Activated T-cell treated with anti-CD3 and anti-CD28 coated beads for 1 hour (primary cell): ENCODE measurements around the gene MPZL2.
"Not testable (repeated sequence)": the region's sequence is repeated elsewhere in the genome, so short reads cannot be mapped to it uniquely, and the experiment has no call there.

Experiments
- DNase-seq: peaks from one replicate; pipeline ENCODE4 v3.0.0-alpha.2; 2020; ENCODE audit warnings: low read depth

Gene MPZL2

DNA sequence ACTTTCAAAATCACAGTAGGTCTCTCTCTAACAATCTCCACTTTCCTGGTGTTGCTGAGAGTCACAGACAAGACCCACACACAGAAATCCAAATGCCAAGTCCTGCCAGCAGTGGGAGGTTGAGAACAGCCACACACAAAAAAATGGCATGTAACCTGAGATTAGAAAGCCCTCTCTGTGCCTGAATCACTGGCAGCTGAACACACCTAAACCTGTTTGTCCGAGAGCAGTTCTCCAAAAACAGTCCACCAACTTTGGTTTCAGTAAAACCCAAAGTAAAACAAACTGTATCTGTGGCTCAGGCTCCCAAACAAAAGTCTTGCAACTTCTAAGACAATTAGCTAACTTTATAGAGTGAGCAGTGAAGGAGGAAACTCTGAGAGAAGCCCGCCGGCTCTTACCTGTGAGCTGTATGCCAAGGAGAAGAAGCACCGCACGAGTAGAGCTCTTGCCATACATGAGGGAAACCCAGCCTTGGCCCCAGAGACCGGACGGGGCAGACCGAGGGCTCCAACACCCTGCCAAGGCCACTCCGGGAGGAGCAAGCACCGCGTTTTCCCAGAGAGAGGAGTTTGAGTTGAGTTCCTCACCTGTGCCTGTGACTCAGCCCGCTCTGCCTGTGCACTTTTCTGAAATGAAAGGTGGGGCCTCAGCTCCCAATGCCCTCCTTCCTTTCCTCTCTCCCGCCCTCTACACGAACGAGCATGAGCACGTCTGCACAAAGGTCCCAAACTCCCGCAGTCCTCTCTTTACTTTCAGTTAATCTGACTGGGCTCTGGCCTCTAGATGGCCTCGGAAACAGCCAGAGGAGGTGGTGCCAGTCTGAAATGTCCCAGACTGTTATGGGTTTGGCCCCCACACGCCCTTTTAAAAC lies at the start of gene MPZL2:
Gene MPZL2, minus strand, starts transcription at position 603 of the 874 bp plus-strand sequence. Its CDS starts 144 bp downstream, at position 459.
- DNase-seq = no peak

GRCh38 chr11:118313242-118313641 lies 49.1 kb upstream of the MPZL2 start:
- DNase-seq = no peak

DNA sequence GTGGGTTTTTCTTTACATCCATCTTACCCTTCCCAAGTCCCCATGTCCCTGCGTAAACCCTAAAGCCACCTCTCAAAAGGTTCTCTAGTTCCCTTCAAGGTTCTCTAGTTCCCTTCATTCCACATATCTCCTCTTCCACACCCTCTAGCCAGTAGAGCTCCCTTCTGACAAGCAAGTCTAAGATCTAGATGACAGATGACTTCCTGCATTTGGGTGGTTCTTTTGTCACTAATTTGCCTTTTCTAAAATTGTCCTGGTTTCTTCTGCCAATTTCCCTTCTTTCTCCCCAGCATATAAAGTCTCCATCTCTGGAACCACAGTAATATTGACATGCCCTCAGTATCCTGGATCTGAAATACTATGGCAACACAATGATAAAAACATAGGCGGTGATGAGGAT lies 48.2 kb upstream of the MPZL2 start:
- no peak for DNase-seq

DNA sequence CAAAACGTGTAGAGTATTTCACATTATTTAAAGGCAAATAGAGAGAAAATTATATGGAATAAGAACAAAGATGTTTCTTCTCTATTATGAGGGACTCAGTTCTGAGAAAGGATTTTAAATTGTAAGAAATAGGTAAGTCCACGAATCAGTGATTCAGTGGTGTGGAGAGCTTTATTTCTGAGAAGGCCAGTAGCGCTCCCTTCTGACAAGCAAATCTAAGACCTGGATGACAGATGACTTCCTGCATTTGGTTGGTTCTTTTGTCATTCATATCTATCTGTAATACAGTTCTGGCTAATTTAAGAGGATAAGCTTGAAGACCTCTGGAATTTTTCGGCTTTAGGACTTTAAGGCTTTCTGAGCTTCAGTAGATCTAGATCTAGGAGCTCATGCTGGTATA lies 47.4 kb upstream of the MPZL2 start:
- no peak for DNase-seq

- no peak for DNase-seq
Measured at GRCh38 chr11:118310781-118311485, 46.8 kb upstream of the MPZL2 start.

DNA sequence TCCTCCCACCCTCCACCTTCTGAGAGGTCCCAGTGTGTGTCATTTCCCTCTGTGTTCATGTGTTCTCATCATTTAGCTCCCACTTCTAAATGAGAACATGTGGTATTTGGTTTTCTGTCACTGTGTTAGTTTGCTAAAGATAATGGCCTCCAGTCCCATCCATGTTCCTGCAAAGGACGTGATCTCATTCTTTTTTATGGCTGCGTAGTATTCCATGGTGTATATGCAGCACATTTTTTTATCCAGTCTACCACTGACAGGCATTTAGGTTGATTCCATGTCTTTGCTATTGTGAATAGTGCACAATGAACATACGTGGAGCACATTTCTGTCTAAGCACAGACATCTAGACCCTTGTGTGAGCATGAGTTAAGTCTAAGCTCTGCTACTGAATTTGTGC lies 46.2 kb upstream of the MPZL2 start:
- no peak for DNase-seq

- not testable (repeated sequence) for DNase-seq
Measured at GRCh38 chr11:118308995-118309528, 45.0 kb upstream of the MPZL2 start.

DNA sequence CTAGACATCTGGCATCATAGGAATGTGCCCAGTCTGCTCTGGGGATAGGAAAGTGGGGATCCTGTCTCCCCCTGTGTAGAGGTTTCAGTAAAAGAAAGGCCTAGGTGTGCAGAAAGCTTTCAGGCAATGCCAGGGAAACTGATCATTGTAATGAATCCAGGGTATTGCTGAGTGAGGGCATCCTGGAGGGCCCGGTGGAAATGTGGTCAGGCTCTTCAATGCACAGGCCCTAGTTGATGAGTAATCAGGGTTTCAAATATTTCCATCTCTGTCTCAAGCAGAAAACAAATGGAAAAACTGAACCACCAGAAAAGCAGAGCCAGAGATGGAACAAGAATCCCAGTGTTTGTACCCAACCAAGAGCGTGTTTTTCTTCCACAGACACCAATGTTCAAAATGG lies 42.5 kb upstream of the MPZL2 start:
- peak; percentile 32 for DNase-seq

GRCh38 chr11:118305726-118306125 lies 41.6 kb upstream of the MPZL2 start:
- peak; percentile 27 for DNase-seq

DNA sequence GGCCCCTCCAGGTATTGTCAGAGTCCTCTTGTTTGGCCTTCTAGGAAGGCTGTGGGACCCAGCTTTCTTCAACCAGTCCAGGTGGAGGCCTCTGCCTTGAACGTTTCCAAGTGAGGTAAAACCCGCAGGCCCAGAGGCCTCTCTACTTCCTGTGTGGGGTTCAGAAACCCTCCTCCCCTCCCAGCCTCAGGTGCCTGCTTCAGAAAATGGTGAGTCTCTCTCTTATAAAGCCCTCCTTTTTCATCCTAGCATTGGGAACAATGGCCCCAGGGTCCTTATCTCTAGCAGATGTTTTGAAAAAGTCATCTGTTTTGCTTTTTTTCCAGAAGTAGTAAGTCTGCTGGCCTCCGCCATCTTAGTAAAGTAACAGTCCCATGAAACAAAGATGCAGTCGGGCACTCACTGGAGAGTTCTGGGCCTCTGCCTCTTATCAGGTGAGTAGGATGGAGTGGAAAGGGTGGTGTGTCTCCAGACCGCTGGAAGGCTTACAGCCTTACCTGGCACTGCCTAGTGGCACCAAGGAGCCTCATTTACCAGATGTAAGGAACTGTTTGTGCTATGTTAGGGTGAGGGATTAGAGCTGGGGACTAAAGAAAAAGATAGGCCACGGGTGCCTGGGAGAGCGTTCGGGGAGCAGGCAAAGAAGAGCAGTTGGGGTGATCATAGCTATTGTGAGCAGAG lies 40.6 kb upstream of the MPZL2 start, which contains the start of gene CD3E:
Gene CD3E, plus strand, starts transcription at position 163 of the 681 bp plus-strand sequence. Its CDS starts 223 bp downstream, at position 386.
- DNase-seq = peak; percentile 51

DNA sequence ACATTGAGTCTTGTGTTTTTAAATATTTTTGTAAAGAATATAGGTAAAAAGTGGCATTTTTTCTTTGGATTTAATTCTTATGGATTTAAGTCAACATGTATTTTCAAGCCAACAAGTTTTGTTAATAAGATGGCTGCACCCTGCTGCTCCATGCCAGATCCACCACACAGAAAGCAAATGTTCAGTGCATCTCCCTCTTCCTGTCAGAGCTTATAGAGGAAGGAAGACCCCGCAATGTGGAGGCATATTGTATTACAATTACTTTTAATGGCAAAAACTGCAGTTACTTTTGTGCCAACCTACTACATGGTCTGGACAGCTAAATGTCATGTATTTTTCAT lies 40.1 kb upstream of the MPZL2 start:
- no peak for DNase-seq

- no peak for DNase-seq
Measured at GRCh38 chr11:118301600-118302195, 37.6 kb upstream of the MPZL2 start.

GRCh38 chr11:118295815-118296454 lies 31.8 kb upstream of the MPZL2 start:
- peak; percentile 43 for DNase-seq

GRCh38 chr11:118295199-118295598 lies 31.1 kb upstream of the MPZL2 start:
- DNase-seq = no peak

DNA sequence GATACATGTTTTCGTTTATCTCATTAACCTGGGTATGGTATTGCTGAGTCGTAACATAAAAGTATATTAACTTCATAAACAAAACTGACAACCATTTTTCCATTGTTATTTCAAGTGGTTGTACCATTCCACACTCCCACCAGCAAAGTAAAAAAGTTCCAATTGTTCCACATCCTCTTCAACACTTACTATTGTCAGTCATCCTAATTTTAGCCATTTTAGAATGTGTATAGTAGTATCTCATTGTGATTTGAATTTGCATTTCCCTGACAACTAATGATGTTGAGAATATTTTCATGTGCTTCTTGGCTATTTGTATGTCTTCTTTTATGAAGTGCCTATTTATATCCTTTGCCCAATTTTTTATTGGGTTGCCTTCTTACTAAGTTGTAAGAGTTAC lies 30.0 kb upstream of the MPZL2 start:
- no peak for DNase-seq

- DNase-seq = no peak
Measured at GRCh38 chr11:118291477-118292135, 27.5 kb upstream of the MPZL2 start.

- no peak for DNase-seq
Measured at GRCh38 chr11:118290923-118291322, 26.8 kb upstream of the MPZL2 start.

DNA sequence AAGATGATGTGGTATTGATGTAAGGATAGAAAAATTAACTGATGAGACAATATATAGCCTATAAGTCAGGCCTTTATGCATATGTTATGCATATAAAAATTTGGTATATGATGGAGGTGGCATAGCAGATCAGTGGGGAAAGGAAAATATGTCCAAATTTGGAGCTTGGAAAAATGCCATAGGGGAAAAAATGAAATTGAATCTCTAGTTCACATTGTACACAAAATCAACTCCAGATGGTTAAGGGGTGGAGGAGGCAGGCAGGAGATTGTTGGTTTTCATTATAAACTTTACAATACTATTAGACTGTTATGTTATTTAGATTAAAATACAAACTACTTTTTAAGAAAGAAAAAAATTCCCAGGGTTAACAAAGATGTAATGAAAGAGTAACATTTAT lies 25.3 kb upstream of the MPZL2 start:
- DNase-seq = no peak

GRCh38 chr11:118287006-118287405 lies 22.9 kb upstream of the MPZL2 start:
- no peak for DNase-seq

- no peak for DNase-seq
Measured at GRCh38 chr11:118286545-118286944, 22.4 kb upstream of the MPZL2 start.

DNA sequence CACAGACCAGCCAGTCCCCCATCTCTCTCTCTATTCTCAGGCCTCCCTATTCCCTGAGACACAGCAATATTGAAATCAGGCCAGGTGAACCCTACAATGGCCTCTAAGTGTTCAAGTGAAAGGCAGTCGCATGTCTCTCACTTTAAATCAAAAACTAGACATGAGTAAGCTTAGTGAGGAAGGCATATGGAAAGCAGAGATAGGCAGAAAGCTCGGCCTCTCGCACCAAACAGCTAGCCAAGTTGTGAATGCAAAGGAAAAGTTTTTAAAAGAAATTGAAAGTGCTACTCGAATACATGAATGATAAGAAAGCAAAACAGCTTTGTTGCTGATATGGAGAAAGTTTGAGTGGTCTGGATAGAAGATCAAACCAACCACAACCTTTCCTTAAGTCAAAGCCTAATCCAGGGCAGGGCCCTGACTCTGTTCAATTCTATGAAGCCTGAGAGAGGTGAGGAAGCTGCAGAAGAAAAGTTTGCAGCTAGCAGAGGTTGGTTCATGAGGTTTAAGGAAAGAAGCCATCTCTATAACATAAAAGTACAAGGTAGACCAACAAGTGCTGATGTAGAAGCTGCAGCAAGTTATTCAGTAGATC lies 19.8 kb upstream of the MPZL2 start:
- DNase-seq = no peak
